ENCODE results near the gene OLFML1.
A peak's percentile ranks its signal among the peaks of the same experiment; 100 is the strongest.

Gene OLFML1

GRCh38 chr11:7520981-7521487 lies 35.7 kb downstream of the OLFML1 start:
- no peaks in the 10 kb centered on the region for H3K79me1 ChIP-seq (ENCODE audit: low read length)
- no peak overlapping the region for H2AFZ ChIP-seq (ENCODE audit: insufficient read depth, low read length, poor library complexity)

GRCh38 chr11:7522121-7522520 lies 36.8 kb downstream of the OLFML1 start:
- no CpG with 5 or more reads among the region's 4 CpGs for WGBS (ENCODE audit: extremely low coverage, insufficient coverage, insufficient read length)
- no peak overlapping the region for H3K4me2 ChIP-seq (ENCODE audit: low read length)
- no peak overlapping the region for H4K91ac ChIP-seq (ENCODE audit: low read depth, low read length)
- no peak overlapping the region for H2AFZ ChIP-seq (ENCODE audit: insufficient read depth, low read length, poor library complexity)
- H3K36me3 ChIP-seq (ENCODE audit: control insufficient read depth in 1 of 2, insufficient read depth in 2 of 2, low read length in 2 of 2): no peaks in the 10 kb centered on the region
- H3K27me3 ChIP-seq (ENCODE audit: insufficient read depth, low read length): no peaks in the 10 kb centered on the region
- H3K4me3 ChIP-seq (ENCODE audit: low read depth, low read length): no peak overlapping the region
- H2AK5ac ChIP-seq (ENCODE audit: low read length): no peak overlapping the region
- no peak for DNase-seq
- H3K9ac ChIP-seq (ENCODE audit: low read length): no peak overlapping the region
- no peak overlapping the region for H2BK120ac ChIP-seq (ENCODE audit: insufficient read depth, low read length, poor library complexity)
- no peak overlapping the region for H4K12ac ChIP-seq (ENCODE audit: low read depth, low read length)
- no peak overlapping the region for H3K23ac ChIP-seq (ENCODE audit: low read length)
- peak overlapping the region; percentile 17 for H3K18ac ChIP-seq (ENCODE audit: low read length)
- H2BK12ac ChIP-seq (ENCODE audit: low read length): no peak overlapping the region
- no peak overlapping the region for H3K27ac ChIP-seq (ENCODE audit: low read depth, low read length)
- no peaks in the 10 kb centered on the region for H3K79me2 ChIP-seq (ENCODE audit: control insufficient read depth, insufficient read depth, low read length, poor library complexity)
- peaks cover 3% of the 10 kb centered on the region for H3K9me3 ChIP-seq (ENCODE audit: insufficient read depth, low read depth, low read length)
- H3K14ac ChIP-seq (ENCODE audit: low read length): no peak overlapping the region
- H3K4ac ChIP-seq (ENCODE audit: low read depth, low read length): no peak overlapping the region
- H4K8ac ChIP-seq (ENCODE audit: low read depth, low read length): no peak overlapping the region
- H3K79me1 ChIP-seq (ENCODE audit: low read length): no peaks in the 10 kb centered on the region
- H2BK5ac ChIP-seq (ENCODE audit: low read depth, low read length, poor library complexity): no peak overlapping the region
- peaks cover 4 to 14% of the 10 kb centered on the region in 2 experiments for H3K4me1 ChIP-seq (ENCODE audit: control insufficient read depth in 1 of 2, insufficient read depth in 2 of 2, low read length in 2 of 2)

More at GRCh38 chr11:7520981-7521487, 35.7 kb downstream of the OLFML1 start:
- H2BK12ac ChIP-seq (ENCODE audit: low read length): no peak overlapping the region
- H3K4me2 ChIP-seq (ENCODE audit: low read length): no peak overlapping the region
- no peak overlapping the region for H3K4ac ChIP-seq (ENCODE audit: low read depth, low read length)
- H3K79me2 ChIP-seq (ENCODE audit: control insufficient read depth, insufficient read depth, low read length, poor library complexity): no peaks in the 10 kb centered on the region
- H2AK5ac ChIP-seq (ENCODE audit: low read length): no peak overlapping the region
- H3K9ac ChIP-seq (ENCODE audit: low read length): no peak overlapping the region
- no peak overlapping the region for H3K14ac ChIP-seq (ENCODE audit: low read length)
- peaks cover 3% of the 10 kb centered on the region for H3K9me3 ChIP-seq (ENCODE audit: insufficient read depth, low read depth, low read length)
- H3K27me3 ChIP-seq (ENCODE audit: insufficient read depth, low read length): no peaks in the 10 kb centered on the region
- peaks cover 4 to 14% of the 10 kb centered on the region in 2 experiments for H3K4me1 ChIP-seq (ENCODE audit: control insufficient read depth in 1 of 2, insufficient read depth in 2 of 2, low read length in 2 of 2)
- H4K8ac ChIP-seq (ENCODE audit: low read depth, low read length): no peak overlapping the region
- H3K18ac ChIP-seq (ENCODE audit: low read length): no peak overlapping the region
- no CpG with 5 or more reads among the region's 2 CpGs for WGBS (ENCODE audit: extremely low coverage, insufficient coverage, insufficient read length)
- H2BK120ac ChIP-seq (ENCODE audit: insufficient read depth, low read length, poor library complexity): no peak overlapping the region
- no peak for DNase-seq
- no peak overlapping the region for H3K23ac ChIP-seq (ENCODE audit: low read length)
- H4K12ac ChIP-seq (ENCODE audit: low read depth, low read length): no peak overlapping the region
- no peak overlapping the region for H2BK5ac ChIP-seq (ENCODE audit: low read depth, low read length, poor library complexity)
- H3K36me3 ChIP-seq (ENCODE audit: control insufficient read depth in 1 of 2, insufficient read depth in 2 of 2, low read length in 2 of 2): no peaks in the 10 kb centered on the region
- no peak overlapping the region for H3K4me3 ChIP-seq (ENCODE audit: low read depth, low read length)
- no peak overlapping the region for H4K91ac ChIP-seq (ENCODE audit: low read depth, low read length)
- H3K27ac ChIP-seq (ENCODE audit: low read depth, low read length): no peak overlapping the region

GRCh38 chr11:7522546-7522945 lies 37.2 kb downstream of the OLFML1 start:
- H2AK5ac ChIP-seq (ENCODE audit: low read length): no peak overlapping the region
- WGBS (ENCODE audit: extremely low coverage, insufficient coverage, insufficient read length): no CpG with 5 or more reads among the region's 4 CpGs
- H3K9me3 ChIP-seq (ENCODE audit: insufficient read depth, low read depth, low read length): peaks cover 3% of the 10 kb centered on the region
- H4K91ac ChIP-seq (ENCODE audit: low read depth, low read length): no peak overlapping the region
- no peak overlapping the region for H2BK120ac ChIP-seq (ENCODE audit: insufficient read depth, low read length, poor library complexity)
- H2BK5ac ChIP-seq (ENCODE audit: low read depth, low read length, poor library complexity): no peak overlapping the region
- H3K18ac ChIP-seq (ENCODE audit: low read length): no peak overlapping the region
- no peak overlapping the region for H3K4ac ChIP-seq (ENCODE audit: low read depth, low read length)
- peaks cover 4 to 14% of the 10 kb centered on the region in 2 experiments for H3K4me1 ChIP-seq (ENCODE audit: control insufficient read depth in 1 of 2, insufficient read depth in 2 of 2, low read length in 2 of 2)
- H2AFZ ChIP-seq (ENCODE audit: insufficient read depth, low read length, poor library complexity): no peak overlapping the region
- no peak for DNase-seq
- no peaks in the 10 kb centered on the region for H3K79me1 ChIP-seq (ENCODE audit: low read length)
- H4K12ac ChIP-seq (ENCODE audit: low read depth, low read length): no peak overlapping the region
- H3K23ac ChIP-seq (ENCODE audit: low read length): no peak overlapping the region
- no peak overlapping the region for H3K4me2 ChIP-seq (ENCODE audit: low read length)
- H3K14ac ChIP-seq (ENCODE audit: low read length): no peak overlapping the region
- H2BK12ac ChIP-seq (ENCODE audit: low read length): no peak overlapping the region
- no peak overlapping the region for H3K9ac ChIP-seq (ENCODE audit: low read length)
- H4K8ac ChIP-seq (ENCODE audit: low read depth, low read length): no peak overlapping the region
- H3K36me3 ChIP-seq (ENCODE audit: control insufficient read depth in 1 of 2, insufficient read depth in 2 of 2, low read length in 2 of 2): no peaks in the 10 kb centered on the region
- H3K27ac ChIP-seq (ENCODE audit: low read depth, low read length): no peak overlapping the region
- H3K79me2 ChIP-seq (ENCODE audit: control insufficient read depth, insufficient read depth, low read length, poor library complexity): no peaks in the 10 kb centered on the region
- H3K4me3 ChIP-seq (ENCODE audit: low read depth, low read length): no peak overlapping the region
- no peaks in the 10 kb centered on the region for H3K27me3 ChIP-seq (ENCODE audit: insufficient read depth, low read length)

- Histone ChIP-seq H2BK5ac (ENCODE audit: low read depth, low read length, poor library complexity) (no peak overlapping the region), H3K4me3 (ENCODE audit: low read depth, low read length) (no peak overlapping the region), H3K4me2 (ENCODE audit: low read length) (no peak overlapping the region), H2BK12ac (ENCODE audit: low read length) (no peak overlapping the region), H3K4ac (ENCODE audit: low read depth, low read length) (no peak overlapping the region), H2AK5ac (ENCODE audit: low read length) (no peak overlapping the region), H3K36me3 (ENCODE audit: control insufficient read depth in 1 of 2, insufficient read depth in 2 of 2, low read length in 2 of 2) (no peaks in the 10 kb centered on the region), H2BK120ac (ENCODE audit: insufficient read depth, low read length, poor library complexity) (no peak overlapping the region), H3K9ac (ENCODE audit: low read length) (no peak overlapping the region), H4K91ac (ENCODE audit: low read depth, low read length) (no peak overlapping the region), H3K9me3 (ENCODE audit: insufficient read depth, low read depth, low read length) (peaks cover 3% of the 10 kb centered on the region), H3K18ac (ENCODE audit: low read length) (no peak overlapping the region), H3K79me1 (ENCODE audit: low read length) (no peaks in the 10 kb centered on the region), H2AFZ (ENCODE audit: insufficient read depth, low read length, poor library complexity) (no peak overlapping the region), H3K4me1 (ENCODE audit: control insufficient read depth in 1 of 2, insufficient read depth in 2 of 2, low read length in 2 of 2) (peaks cover 4 to 14% of the 10 kb centered on the region in 2 experiments), H3K14ac (ENCODE audit: low read length) (no peak overlapping the region), H3K23ac (ENCODE audit: low read length) (no peak overlapping the region), H4K12ac (ENCODE audit: low read depth, low read length) (no peak overlapping the region), H3K27me3 (ENCODE audit: insufficient read depth, low read length) (no peaks in the 10 kb centered on the region), H3K79me2 (ENCODE audit: control insufficient read depth, insufficient read depth, low read length, poor library complexity) (no peaks in the 10 kb centered on the region), H4K8ac (ENCODE audit: low read depth, low read length) (no peak overlapping the region), H3K27ac (ENCODE audit: low read depth, low read length) (no peak overlapping the region)
- DNase-seq: no peak
- no CpG with 5 or more reads among the region's 6 CpGs for WGBS (ENCODE audit: extremely low coverage, insufficient coverage, insufficient read length)
Measured at GRCh38 chr11:7523416-7524210, 38.3 kb downstream of the OLFML1 start.

All from trophoblast cell (in vitro differentiated cells and primary cell).